Measurements from ENCODE around the gene RABGAP1L. TPM values are rescaled to one million over a fixed set of nuclear protein-coding genes. Genes with fewer than 3 reads are reported as not detected.

RABGAP1L gene
- total RNA-seq, 2 donors from 2014 or later: 37.9 to 59.8 TPM

GRCh38 chr1:174156437-174156836 lies 2.9 kb upstream of the RABGAP1L start:
- DNase-seq (ENCODE audit: low spot score) (no peak), ATAC-seq (ENCODE audit: insufficient number of reproducible peaks, low FRiP score, low read depth) (no peak)
- H3K4me1 ChIP-seq (ENCODE audit: control insufficient read depth in 1 of 2, low read depth in 2 of 2): peaks cover 0 to 16% of the 10 kb centered on the region in 2 donors
- H3K36me3 ChIP-seq: no peaks in the 10 kb centered on the region
- H3K9me3 ChIP-seq: no peaks in the 10 kb centered on the region
- no peak for TF ChIP-seq CTCF (IDR thresholded peaks at IDR 0.05)
- H3K27me3 ChIP-seq (replicated peaks; ENCODE audit: insufficient read depth): no peaks in the 10 kb centered on the region
- no peak overlapping the region for H3K4me3 ChIP-seq
- no peak overlapping the region for H3K27ac ChIP-seq

- Histone ChIP-seq H3K4me1 (ENCODE audit: control insufficient read depth in 1 of 2, low read depth in 2 of 2) (peaks cover 0 to 16% of the 10 kb centered on the region in 2 donors), H3K4me3 (no peak overlapping the region), H3K36me3 (no peaks in the 10 kb centered on the region), H3K9me3 (no peaks in the 10 kb centered on the region), H3K27ac (no peak overlapping the region), H3K27me3 (replicated peaks; ENCODE audit: insufficient read depth) (no peaks in the 10 kb centered on the region)
- no peak for TF ChIP-seq CTCF (IDR thresholded peaks at IDR 0.05)
- ATAC-seq (ENCODE audit: insufficient number of reproducible peaks, low FRiP score, low read depth) (no peak), DNase-seq (ENCODE audit: low spot score) (no peak)
Measured at GRCh38 chr1:174157157-174157806, 2.0 kb upstream of the RABGAP1L start.

- ATAC-seq (ENCODE audit: insufficient number of reproducible peaks, low FRiP score, low read depth): no peak
- Histone ChIP-seq H3K36me3 (no peaks in the 10 kb centered on the region), H3K27ac (peak overlapping the region; percentile 53 to 89)
Measured at GRCh38 chr1:174158767-174159251, 511 bp upstream of the RABGAP1L start.

GRCh38 chr1:174160109-174160473 lies 771 bp downstream of the RABGAP1L start:
- Histone ChIP-seq H3K4me1 (ENCODE audit: control insufficient read depth in 1 of 2, low read depth in 2 of 2) (peaks cover 0 to 16% of the 10 kb centered on the region in 2 donors), H3K9me3 (no peaks in the 10 kb centered on the region), H3K27ac (peak overlapping the region; percentile 82 to 89), H3K4me3 (peak overlapping the region; percentile 98), H3K36me3 (no peaks in the 10 kb centered on the region), H3K27me3 (replicated peaks; ENCODE audit: insufficient read depth) (no peaks in the 10 kb centered on the region)
- DNase-seq (ENCODE audit: low spot score) (peak; percentile 28), ATAC-seq (ENCODE audit: insufficient number of reproducible peaks, low FRiP score, low read depth) (peak; percentile 33)
- no peak for TF ChIP-seq CTCF (IDR thresholded peaks at IDR 0.05)

More at GRCh38 chr1:174158767-174159251, 511 bp upstream of the RABGAP1L start:
- no peaks in the 10 kb centered on the region for H3K27me3 ChIP-seq (replicated peaks; ENCODE audit: insufficient read depth)
- H3K4me1 ChIP-seq (ENCODE audit: control insufficient read depth in 1 of 2, low read depth in 2 of 2): peaks cover 0 to 16% of the 10 kb centered on the region in 2 donors
- H3K4me3 ChIP-seq: peak overlapping the region; percentile 98
- no peak for DNase-seq (ENCODE audit: low spot score)
- no peaks in the 10 kb centered on the region for H3K9me3 ChIP-seq
- TF ChIP-seq CTCF (IDR thresholded peaks at IDR 0.05): no peak

- ATAC-seq (ENCODE audit: insufficient number of reproducible peaks, low FRiP score, low read depth) (no peak), DNase-seq (ENCODE audit: low spot score) (no peak)
- Histone ChIP-seq H3K27ac (no peak overlapping the region), H3K4me3 (peak overlapping the region; percentile 98), H3K4me1 (ENCODE audit: control insufficient read depth in 1 of 2, low read depth in 2 of 2) (peaks cover 0 to 16% of the 10 kb centered on the region in 2 donors), H3K9me3 (no peaks in the 10 kb centered on the region), H3K36me3 (no peaks in the 10 kb centered on the region), H3K27me3 (replicated peaks; ENCODE audit: insufficient read depth) (no peaks in the 10 kb centered on the region)
- no peak for TF ChIP-seq CTCF (IDR thresholded peaks at IDR 0.05)
Measured at GRCh38 chr1:174160603-174161002, 1.3 kb downstream of the RABGAP1L start.

Data from thoracic aorta (tissue), 2 donors.